ENCODE results near the gene ZBED6. TPM values are rescaled to one million over a fixed set of nuclear protein-coding genes. Genes with fewer than 3 reads are reported as not detected.
"Not testable (repeated sequence)": the region's sequence is repeated elsewhere in the genome, so short reads cannot be mapped to it uniquely, and the experiment has no call there.

ZBED6 gene, protein sequence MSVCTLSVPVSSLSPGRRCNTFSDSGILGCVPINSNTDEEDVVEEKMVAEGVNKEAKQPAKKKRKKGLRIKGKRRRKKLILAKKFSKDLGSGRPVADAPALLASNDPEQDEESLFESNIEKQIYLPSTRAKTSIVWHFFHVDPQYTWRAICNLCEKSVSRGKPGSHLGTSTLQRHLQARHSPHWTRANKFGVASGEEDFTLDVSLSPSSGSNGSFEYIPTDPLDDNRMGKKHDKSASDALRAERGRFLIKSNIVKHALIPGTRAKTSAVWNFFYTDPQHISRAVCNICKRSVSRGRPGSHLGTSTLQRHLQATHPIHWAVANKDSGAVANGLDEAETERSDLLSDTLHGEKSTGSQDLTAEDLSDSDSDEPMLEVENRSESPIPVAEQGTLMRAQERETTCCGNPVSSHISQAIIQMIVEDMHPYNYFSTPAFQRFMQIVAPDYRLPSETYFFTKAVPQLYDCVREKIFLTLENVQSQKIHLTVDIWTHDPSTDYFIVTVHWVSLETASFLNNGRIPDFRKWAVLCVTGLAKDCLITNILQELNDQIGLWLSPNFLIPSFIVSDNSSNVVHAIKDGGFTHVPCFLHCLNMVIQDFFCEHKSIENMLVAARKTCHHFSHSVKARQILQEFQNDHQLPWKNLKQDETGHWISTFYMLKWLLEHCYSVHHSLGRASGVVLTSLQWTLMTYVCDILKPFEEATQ (N-terminal part only)
- total RNA-seq (2022): 32.8 and 35.6 TPM in 2 replicates
- percentile 87 among the genes with signal in this experiment for Bru-seq, nascent RNA
- BruChase-seq, experiment 1, labeled RNA remaining after a 6-hour chase: percentile 95 among the genes with signal in this experiment
- percentile 94 among the genes with signal in this experiment for BruChase-seq, experiment 2, labeled RNA remaining after a 2-hour chase
- long read RNA-seq, partial matches to known transcripts: 0 of 5 reads
- long read RNA-seq, other reads (novel, unspliced or antisense): 5 of 5 reads

DNA sequence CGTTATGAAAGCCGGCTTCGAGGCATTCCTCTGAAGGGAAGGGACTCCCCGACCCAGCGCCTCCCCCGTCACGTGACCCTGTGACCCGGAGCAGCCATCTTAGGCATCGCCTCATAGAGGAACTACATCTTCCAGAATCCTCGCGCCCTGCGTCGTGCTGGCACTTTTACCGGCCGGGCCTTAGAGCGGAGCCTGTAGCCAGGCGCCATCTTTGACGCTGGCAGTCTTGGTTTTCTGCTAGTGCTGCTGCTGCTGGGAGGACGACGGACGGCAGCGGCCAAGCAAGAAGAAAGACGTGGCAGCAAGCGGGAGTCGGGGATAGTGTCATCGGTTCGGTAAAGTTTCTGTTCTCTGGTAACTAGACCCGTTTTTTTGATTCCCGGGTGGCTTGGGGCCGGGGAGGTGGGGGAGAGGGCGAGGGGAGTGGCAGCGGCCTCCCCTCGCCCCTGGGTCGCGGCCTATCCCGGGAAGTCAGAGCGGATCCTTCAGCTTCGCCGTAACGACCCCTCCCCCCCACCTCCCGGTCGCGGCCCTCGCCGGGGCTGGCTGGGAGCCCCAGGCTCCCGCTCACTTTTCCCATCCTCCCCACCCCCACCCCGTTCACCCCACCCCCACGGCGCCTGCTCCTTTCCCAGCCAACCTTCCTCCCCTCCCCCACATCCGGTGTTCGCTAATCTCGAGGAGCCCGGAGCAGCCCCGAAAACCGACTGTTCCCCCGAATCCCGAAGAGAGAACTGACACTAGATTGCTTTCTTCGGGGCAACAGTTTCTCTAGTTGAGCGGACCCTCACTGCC is at the start of gene ZBED6, which contains the start of gene ZC3H11A:
ZBED6 (plus strand) TSS at position 183 of the 795 bp plus-strand sequence. CDS start 1,900 bp downstream, outside the sequence.
ZC3H11A (plus strand) TSS at position 183 of the 795 bp plus-strand sequence. CDS start 21,448 bp downstream, outside the sequence.
- BruUV-seq (replicated peaks): no TSS peak
- peaks cover 2% of the 10 kb centered on the region for H3K9me3 Mint-ChIP-seq (ENCODE audit: low read depth, unreplicated experiment)
- H3K27ac Mint-ChIP-seq (ENCODE audit: unreplicated experiment): peak within 1 kb of the TSS; percentile 99
- peaks cover 41% of the 10 kb centered on the region for H3K36me3 Mint-ChIP-seq (ENCODE audit: insufficient read depth, unreplicated experiment)
- intact Hi-C loops (cut with micrococcal nuclease; ENCODE audit: unreplicated experiment): no loop called here
- H3K27me3 Mint-ChIP-seq (ENCODE audit: unreplicated experiment): no peaks in the 10 kb centered on the region
- CTCF ChIA-PET: interaction anchor here (0.7 kb wide), 1 partner anchor 129 kb away, joined by 3 read pairs; no protein-coding TSS in a partner anchor
- peak within 1 kb of the TSS; percentile 95 for H3K4me3 Mint-ChIP-seq (ENCODE audit: low read depth, unreplicated experiment)
- DNase-seq: peak; percentile 99
- TF ChIP-seq, protein P1, sequence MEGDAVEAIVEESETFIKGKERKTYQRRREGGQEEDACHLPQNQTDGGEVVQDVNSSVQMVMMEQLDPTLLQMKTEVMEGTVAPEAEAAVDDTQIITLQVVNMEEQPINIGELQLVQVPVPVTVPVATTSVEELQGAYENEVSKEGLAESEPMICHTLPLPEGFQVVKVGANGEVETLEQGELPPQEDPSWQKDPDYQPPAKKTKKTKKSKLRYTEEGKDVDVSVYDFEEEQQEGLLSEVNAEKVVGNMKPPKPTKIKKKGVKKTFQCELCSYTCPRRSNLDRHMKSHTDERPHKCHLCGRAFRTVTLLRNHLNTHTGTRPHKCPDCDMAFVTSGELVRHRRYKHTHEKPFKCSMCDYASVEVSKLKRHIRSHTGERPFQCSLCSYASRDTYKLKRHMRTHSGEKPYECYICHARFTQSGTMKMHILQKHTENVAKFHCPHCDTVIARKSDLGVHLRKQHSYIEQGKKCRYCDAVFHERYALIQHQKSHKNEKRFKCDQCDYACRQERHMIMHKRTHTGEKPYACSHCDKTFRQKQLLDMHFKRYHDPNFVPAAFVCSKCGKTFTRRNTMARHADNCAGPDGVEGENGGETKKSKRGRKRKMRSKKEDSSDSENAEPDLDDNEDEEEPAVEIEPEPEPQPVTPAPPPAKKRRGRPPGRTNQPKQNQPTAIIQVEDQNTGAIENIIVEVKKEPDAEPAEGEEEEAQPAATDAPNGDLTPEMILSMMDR (IDR thresholded peaks at IDR 0.05; ENCODE audit: unreplicated experiment): no peak
- peaks cover 19% of the 10 kb centered on the region for H3K4me1 Mint-ChIP-seq (ENCODE audit: low read depth, unreplicated experiment)

DNA sequence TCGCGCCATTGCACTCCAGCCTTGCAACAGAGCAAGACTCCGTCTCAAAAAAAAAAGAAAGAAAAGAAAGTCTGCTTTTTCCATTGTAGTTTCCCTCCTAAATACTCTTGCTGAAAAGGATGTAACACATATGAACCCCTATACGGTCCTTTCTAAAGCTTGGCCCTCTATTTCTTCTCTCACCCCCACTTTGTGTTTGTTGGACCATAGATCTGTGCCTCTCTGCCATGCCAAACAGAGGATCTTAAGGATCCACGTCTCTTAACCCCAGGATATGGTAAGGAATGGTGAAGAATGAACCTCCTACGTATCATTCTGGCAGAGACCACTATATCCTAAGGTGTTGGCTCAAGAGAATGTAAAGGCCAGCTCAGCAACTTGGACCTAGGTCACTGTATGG is 49.1 kb upstream of the ZBED6 start:
- BruUV-seq (replicated peaks): no TSS peak
- CTCF ChIA-PET: no interaction called here
- intact Hi-C loops (cut with micrococcal nuclease; ENCODE audit: unreplicated experiment): no loop called here

DNA sequence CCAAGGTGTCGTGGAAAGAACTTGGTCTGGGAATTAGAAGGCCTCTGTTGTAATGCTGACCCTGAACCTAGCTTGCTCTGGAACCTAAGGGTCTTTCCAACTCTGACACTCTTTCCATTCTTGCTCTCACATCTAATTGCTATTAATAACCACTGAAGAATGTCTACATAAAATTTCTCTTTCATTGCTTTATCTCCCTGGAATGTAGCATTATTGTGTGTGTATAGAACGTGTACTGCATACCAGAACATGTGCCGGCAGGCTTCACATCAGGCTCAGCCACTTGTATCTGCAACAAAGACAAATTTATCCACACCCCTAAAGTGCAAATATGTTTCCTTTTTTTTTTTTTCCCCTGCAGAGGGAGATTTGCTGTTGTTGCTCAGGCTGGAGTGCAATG is 44.4 kb upstream of the ZBED6 start:
- CTCF ChIA-PET: no interaction called here
- TF ChIP-seq, protein P1 (IDR thresholded peaks at IDR 0.05; ENCODE audit: unreplicated experiment): no peak
- Mint-ChIP-seq H3K36me3 (ENCODE audit: insufficient read depth, unreplicated experiment) (no peaks in the 10 kb centered on the region), H3K9me3 (ENCODE audit: low read depth, unreplicated experiment) (no peaks in the 10 kb centered on the region), H3K4me1 (ENCODE audit: low read depth, unreplicated experiment) (peaks cover 17% of the 10 kb centered on the region), H3K27ac (ENCODE audit: unreplicated experiment) (no peak overlapping the region), H3K27me3 (ENCODE audit: unreplicated experiment) (peaks cover 10% of the 10 kb centered on the region), H3K4me3 (ENCODE audit: low read depth, unreplicated experiment) (no peak overlapping the region)
- DNase-seq: no peak
- intact Hi-C loops (cut with micrococcal nuclease; ENCODE audit: unreplicated experiment): no loop called here
- BruUV-seq (replicated peaks): no TSS peak

More for the DNA sequence above, 49.1 kb upstream of the ZBED6 start:
- Mint-ChIP-seq H3K27ac (ENCODE audit: unreplicated experiment) (no peak overlapping the region), H3K27me3 (ENCODE audit: unreplicated experiment) (peaks cover 38% of the 10 kb centered on the region), H3K4me3 (ENCODE audit: low read depth, unreplicated experiment) (no peak overlapping the region), H3K36me3 (ENCODE audit: insufficient read depth, unreplicated experiment) (no peaks in the 10 kb centered on the region), H3K4me1 (ENCODE audit: low read depth, unreplicated experiment) (peaks cover 8% of the 10 kb centered on the region), H3K9me3 (ENCODE audit: low read depth, unreplicated experiment) (no peaks in the 10 kb centered on the region)
- TF ChIP-seq, protein P1 (IDR thresholded peaks at IDR 0.05; ENCODE audit: unreplicated experiment): no peak
- DNase-seq: no peak

DNA sequence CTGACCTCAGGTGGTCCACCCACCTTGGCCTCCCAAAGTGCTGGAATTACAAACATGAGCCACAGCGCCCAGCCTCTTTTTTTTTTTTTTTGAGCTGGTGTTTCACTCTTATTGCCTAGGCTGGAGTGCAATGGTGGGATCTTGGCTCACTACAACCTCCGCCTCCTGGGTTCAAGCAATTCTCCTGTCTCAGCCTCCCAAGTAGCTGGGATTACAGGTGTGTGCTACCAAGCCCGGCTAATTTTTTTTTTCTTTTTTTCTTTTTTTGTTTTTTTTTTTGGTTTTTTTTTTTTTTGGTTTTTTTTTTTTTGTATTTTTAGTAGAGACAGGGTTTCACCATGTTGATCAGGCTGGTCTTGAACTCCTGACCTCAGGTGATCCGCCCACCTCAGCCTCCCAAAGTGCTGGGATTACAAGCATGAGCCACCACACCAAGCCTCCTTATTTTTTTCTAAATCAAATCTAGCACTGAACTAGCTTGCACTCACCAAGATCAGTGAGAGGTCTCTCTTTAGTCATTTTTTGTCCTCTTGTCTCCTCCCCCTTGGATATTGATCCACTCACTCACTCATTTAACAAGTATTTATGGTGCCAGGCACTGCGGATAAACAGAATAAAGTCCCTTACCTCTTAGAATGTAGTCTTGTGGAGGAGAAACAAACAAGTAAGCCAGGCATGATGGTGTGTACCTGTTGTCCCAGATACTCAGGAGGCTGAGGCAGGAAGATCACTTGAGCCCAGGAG is 43.6 kb upstream of the ZBED6 start:
- intact Hi-C loops (cut with micrococcal nuclease; ENCODE audit: unreplicated experiment); H3K27me3 Mint-ChIP-seq (ENCODE audit: unreplicated experiment); H3K9me3 Mint-ChIP-seq (ENCODE audit: low read depth, unreplicated experiment); BruUV-seq (replicated peaks); H3K36me3 Mint-ChIP-seq (ENCODE audit: insufficient read depth, unreplicated experiment); H3K4me3 Mint-ChIP-seq (ENCODE audit: low read depth, unreplicated experiment); H3K27ac Mint-ChIP-seq (ENCODE audit: unreplicated experiment): not testable (repeated sequence)
- peaks cover 24% of the 10 kb centered on the region for H3K4me1 Mint-ChIP-seq (ENCODE audit: low read depth, unreplicated experiment)
- CTCF ChIA-PET: interaction anchor here (0.6 to 0.7 kb wide), 2 partner anchors 70 to 249 kb away, joined by 3 to 4 read pairs; no protein-coding TSS in a partner anchor
- DNase-seq: peak; percentile 17

Measured in Calu3 (cell line).